OCI-LY1 (cell line): ENCODE measurements around the gene NAV2.

Source experiments
- CTCF ChIP-seq: fragments of 200-600 bp; sonication (generic), shearing (Covaris generic); IDR thresholded peaks from 2 replicates; pipeline ENCODE4 v1.5.1; 2017; ENCODE audit warnings: mild to moderate bottlenecking, antibody characterized with exemption, low read length, moderate library complexity, mixed read lengths
- EZH2 ChIP-seq: fragments of 200-600 bp; sonication (generic), shearing (Covaris generic); IDR thresholded peaks from 2 replicates; pipeline ENCODE4 v1.8.0; 2017; ENCODE audit warnings: borderline replicate concordance, mixed run types, mild to moderate bottlenecking, antibody characterized with exemption, low read length, moderate library complexity, mixed read lengths

DNA sequence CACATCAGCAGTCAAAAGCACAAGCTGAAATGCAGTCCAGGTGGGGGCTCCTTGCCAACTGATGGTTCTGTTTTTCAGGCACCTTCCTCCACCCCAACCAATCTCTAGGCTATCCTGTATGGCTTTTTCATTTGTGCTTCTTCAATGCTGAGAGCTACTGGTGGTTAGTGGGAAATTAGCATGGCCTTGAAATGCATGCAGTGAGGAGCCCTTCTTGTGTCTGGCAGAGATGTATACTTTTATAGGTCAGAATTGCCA, 167.4 kb downstream of the NAV2 start:
- TF ChIP-seq CTCF (no peak), EZH2 (no peak)
